Thyroid gland (tissue), 4 donors: Measurements from ENCODE around the gene TAP1. TPM values are rescaled to one million over a fixed set of nuclear protein-coding genes. Genes with fewer than 3 reads are reported as not detected.
"Not testable (repeated sequence)": the region's sequence is repeated elsewhere in the genome, so short reads cannot be mapped to it uniquely, and the experiment has no call there.

Experiments used
- DNase-seq, 2 donors: peaks; one replicate each; pipeline ENCODE4 v3.0.0-alpha.2; 2019
- H3K27ac ChIP-seq, 3 donors: fragments of 200-600 bp; sonication (generic); 1 replicate in 2 of 3; 2 replicates in 1 of 3; pipeline ENCODE4 v1.5.1; 2016 to 2019; ENCODE audit warnings: mild to moderate bottlenecking in 1 of 3, moderate library complexity in 1 of 3
- H3K27me3 ChIP-seq: fragments of 200-600 bp; sonication (generic); one replicate; pipeline ENCODE4 v1.5.1; 2019
- H3K36me3 ChIP-seq, 2 donors: fragments of 200-600 bp; sonication (generic); one replicate each; pipeline ENCODE4 v1.5.1; 2016 to 2019
- H3K4me1 ChIP-seq, 2 donors: fragments of 200-600 bp; sonication (generic); one replicate each; pipeline ENCODE4 v1.5.1; 2017 to 2019
- H3K4me3 ChIP-seq, 3 donors: fragments of 200-600 bp; sonication (generic); replicated peaks in 1 of 3; 1 replicate in 2 of 3; 2 replicates in 1 of 3; pipeline ENCODE4 v1.5.1; 2016; ENCODE audit warnings: mild to moderate bottlenecking in 1 of 3
- H3K9me3 ChIP-seq: fragments of 200-600 bp; sonication (generic); one replicate; pipeline ENCODE4 v1.5.1; 2017
- CTCF ChIP-seq, 6 experiments: fragments of 200-600 bp in 3 of 6; fragments of 450-650 bp in 3 of 6; sonication (generic) in 3 of 6; IDR thresholded peaks; one replicate each; pipeline ENCODE4 v1.5.1; 2016 to 2019; ENCODE audit warnings: antibody characterized with exemption in 6 of 6, mild to moderate bottlenecking in 2 of 6, inconsistent platforms in 1 of 6, moderate library complexity in 1 of 6
- POLR2A ChIP-seq, 2 donors: fragments of 450-650 bp; IDR thresholded peaks; one replicate each; pipeline ENCODE4 v1.6.1; 2017; ENCODE audit warnings: antibody characterized with exemption in 2 of 2, mild to moderate bottlenecking in 2 of 2, moderate library complexity in 1 of 2
- WGBS, 2 donors: methylation state at CpG; one replicate each; pipeline ENCODE4 v1.1.5; 2017; 5-methylcytosine and 5-hydroxymethylcytosine counted together
- intact Hi-C: fragments of 100-400 bp; cut with DNase I; formaldehyde crosslinking; loops from one replicate; pipeline ENCODE4 v1.15.1; 2023
- total RNA-seq, 4 donors: library from RNA; depleted of rRNA; stranded (reverse); fragments of >200 nt; gene quantifications; one replicate each; pipeline ENCODE4 v1.2.3, GENCODE V29; 2016

The TAP1 gene
- total RNA-seq, 4 donors from 2014 or later = 11.0 to 28.5 (median 22.5) TPM

- no peaks in the 10 kb centered on the region for H3K36me3 ChIP-seq
- no peaks in the 10 kb centered on the region for H3K9me3 ChIP-seq
- no peak for TF ChIP-seq CTCF (IDR thresholded peaks at IDR 0.05)
- no peak for TF ChIP-seq POLR2A (IDR thresholded peaks at IDR 0.05)
- no peak overlapping the region for H3K27ac ChIP-seq
- H3K4me1 ChIP-seq = peaks cover 0 to 9% of the 10 kb centered on the region in 2 donors
- H3K27me3 ChIP-seq = no peaks in the 10 kb centered on the region
- H3K4me3 ChIP-seq = no peak overlapping the region
- intact Hi-C loops = loop anchor here (2.0 kb wide), 1 partner anchor 65 kb away; no protein-coding TSS in a partner anchor
- peak; percentile 15 for DNase-seq
- 10 to 27% methylated on average over 5 of the region's 5 CpGs for WGBS, 2 donors
Observed at GRCh38 chr6:32883789-32884188, 30.3 kb upstream of the TAP1 start.

- TF ChIP-seq POLR2A (IDR thresholded peaks at IDR 0.05) (no peak), CTCF (IDR thresholded peaks at IDR 0.05) (no peak)
- Histone ChIP-seq H3K9me3 (no peaks in the 10 kb centered on the region), H3K36me3 (no peaks in the 10 kb centered on the region), H3K27me3 (no peaks in the 10 kb centered on the region), H3K27ac (no peak overlapping the region), H3K4me3 (no peak overlapping the region), H3K4me1 (peaks cover 0 to 9% of the 10 kb centered on the region in 2 donors)
- intact Hi-C loops = no loop called here
- no peak for DNase-seq
- 27 to 86% methylated on average over 1 of the region's 1 CpG for WGBS, 2 donors
Observed at GRCh38 chr6:32882879-32883250, 29.4 kb upstream of the TAP1 start.

GRCh38 chr6:32880962-32881361 lies 27.5 kb upstream of the TAP1 start:
- DNase-seq, H3K27me3 ChIP-seq, H3K4me3 ChIP-seq, H3K4me1 ChIP-seq, H3K9me3 ChIP-seq, H3K27ac ChIP-seq, H3K36me3 ChIP-seq, intact Hi-C loops: not testable (repeated sequence)
- WGBS, 2 donors = 86 to 99% methylated on average over 3 of the region's 3 CpGs

- intact Hi-C loops = no loop called here
- no peaks in the 10 kb centered on the region for H3K36me3 ChIP-seq
- 45 to 56% methylated on average over 34 to 35 of the region's 35 CpGs for WGBS, 2 donors
- no peaks in the 10 kb centered on the region for H3K9me3 ChIP-seq
- no peaks in the 10 kb centered on the region for H3K27me3 ChIP-seq
- H3K4me3 ChIP-seq = no peak overlapping the region
- H3K27ac ChIP-seq = no peak overlapping the region
- H3K4me1 ChIP-seq = no peaks in the 10 kb centered on the region
- no peak for DNase-seq
- no peak for TF ChIP-seq CTCF (IDR thresholded peaks at IDR 0.05)
- TF ChIP-seq POLR2A (IDR thresholded peaks at IDR 0.05) = no peak
Observed at GRCh38 chr6:32879691-32880090, 26.2 kb upstream of the TAP1 start.

- no peak overlapping the region for H3K27ac ChIP-seq
- H3K36me3 ChIP-seq = no peaks in the 10 kb centered on the region
- intact Hi-C loops = no loop called here
- DNase-seq = no peak
- WGBS, 2 donors = 94 to 98% methylated on average over 2 of the region's 2 CpGs
- H3K4me3 ChIP-seq = no peak overlapping the region
- H3K9me3 ChIP-seq = no peaks in the 10 kb centered on the region
- no peaks in the 10 kb centered on the region for H3K27me3 ChIP-seq
- no peak for TF ChIP-seq POLR2A (IDR thresholded peaks at IDR 0.05)
- H3K4me1 ChIP-seq = no peaks in the 10 kb centered on the region
Observed at GRCh38 chr6:32876603-32877002, 23.1 kb upstream of the TAP1 start.

- not testable (repeated sequence) for DNase-seq, H3K36me3 ChIP-seq, H3K27ac ChIP-seq, H3K4me3 ChIP-seq, H3K4me1 ChIP-seq, H3K27me3 ChIP-seq, H3K9me3 ChIP-seq
- intact Hi-C loops = loop anchor here (5.0 kb wide), 1 partner anchor 37 kb away; the partner anchor contains the start of gene TAP2
- WGBS, 2 donors = 39 to 81% methylated on average over 1 of the region's 1 CpG
Observed at GRCh38 chr6:32873947-32874346, 20.4 kb upstream of the TAP1 start.

- 19 to 20% methylated on average over 5 of the region's 5 CpGs for WGBS, 2 donors
- H3K4me1 ChIP-seq = no peaks in the 10 kb centered on the region
- peak; percentile 76 to 88 for DNase-seq
- H3K27me3 ChIP-seq = no peaks in the 10 kb centered on the region
- no peaks in the 10 kb centered on the region for H3K9me3 ChIP-seq
- TF ChIP-seq POLR2A (IDR thresholded peaks at IDR 0.05) (no peak), CTCF (IDR thresholded peaks at IDR 0.05) (peak; percentile 87 to 96 (median 88))
- H3K4me3 ChIP-seq = no peak overlapping the region
- H3K27ac ChIP-seq = no peak overlapping the region
- intact Hi-C loops = no loop called here
- H3K36me3 ChIP-seq = no peaks in the 10 kb centered on the region
Observed at GRCh38 chr6:32868257-32868788, 14.8 kb upstream of the TAP1 start.
